DOHH2 (cell line): ENCODE measurements around the gene KLF18.
"Not testable (repeated sequence)": the region's sequence is repeated elsewhere in the genome, so short reads cannot be mapped to it uniquely, and the experiment has no call there.

Source experiments
- H3F3A ChIP-seq: fragments of 200-600 bp; sonication (generic), shearing (Covaris generic); 2 replicates; pipeline ENCODE4 v1.6.0; 2016; ENCODE audit warnings: antibody characterized with exemption, mild to moderate bottlenecking; ENCODE audit not compliant: control insufficient read depth, insufficient read depth
- H3K27ac ChIP-seq: fragments of 200-600 bp; sonication (generic); 2 replicates; pipeline ENCODE4 v1.5.1; 2014; ENCODE audit warnings: low read depth, mild to moderate bottlenecking, low read length, moderate library complexity
- H3K27me3 ChIP-seq: fragments of 200-600 bp; sonication (generic); 2 replicates; pipeline ENCODE4 v1.6.1; 2014; ENCODE audit warnings: mild to moderate bottlenecking, low read length, mixed read lengths; ENCODE audit not compliant: control insufficient read depth
- H3K36me3 ChIP-seq: fragments of 200-600 bp; sonication (generic); 2 replicates; pipeline ENCODE4 v1.6.1; 2014; ENCODE audit warnings: mild to moderate bottlenecking, low read length, moderate library complexity, mixed read lengths; ENCODE audit not compliant: control insufficient read depth
- H3K4me1 ChIP-seq: fragments of 200-600 bp; sonication (generic); 2 replicates; pipeline ENCODE4 v1.6.1; 2014; ENCODE audit warnings: mild to moderate bottlenecking, low read length, mixed read lengths; ENCODE audit not compliant: control insufficient read depth
- H3K4me2 ChIP-seq: fragments of 200-600 bp; sonication (generic); 2 replicates; pipeline ENCODE4 v1.6.0; 2014; ENCODE audit warnings: mild to moderate bottlenecking, low read length, moderate library complexity
- H3K4me3 ChIP-seq: fragments of 200-600 bp; sonication (generic); 2 replicates; pipeline ENCODE4 v1.5.1; 2014; ENCODE audit warnings: mild to moderate bottlenecking, low read length, mixed read lengths
- H3K79me2 ChIP-seq: fragments of 200-600 bp; sonication (generic); 2 replicates; pipeline ENCODE4 v1.6.1; 2014; ENCODE audit warnings: mild to moderate bottlenecking, low read length, mixed read lengths; ENCODE audit not compliant: control insufficient read depth
- H3K9me2 ChIP-seq: fragments of 200-600 bp; sonication (generic); replicated peaks from 2 replicates; pipeline ENCODE4 v1.6.1; 2014; ENCODE audit warnings: mild to moderate bottlenecking, low read length, mixed read lengths; ENCODE audit not compliant: control insufficient read depth
- H3K9me3 ChIP-seq: fragments of 200-600 bp; sonication (generic); 2 replicates; pipeline ENCODE4 v1.6.1; 2014; ENCODE audit warnings: antibody characterized with exemption, low read length, mixed read lengths; ENCODE audit not compliant: control insufficient read depth, insufficient read depth
- H4K20me1 ChIP-seq: fragments of 200-600 bp; sonication (generic); 2 replicates; pipeline ENCODE4 v1.6.0; 2014; ENCODE audit warnings: low read depth, mild to moderate bottlenecking, antibody characterized with exemption, low read length, moderate library complexity; ENCODE audit not compliant: control insufficient read depth, insufficient read depth
- EZH2phosphoT487 ChIP-seq: fragments of 200-600 bp; sonication (generic); IDR thresholded peaks from 2 replicates; pipeline ENCODE4 v1.6.1; 2017; ENCODE audit warnings: borderline replicate concordance, mild to moderate bottlenecking, antibody characterized with exemption, low read length, moderate library complexity, mixed read lengths
- TF ChIP-seq, protein P1 (sequence below): fragments of 200-600 bp; sonication (generic); IDR thresholded peaks from one replicate; pipeline ENCODE4 v1.5.1; 2014; ENCODE audit warnings: antibody characterized with exemption, mild to moderate bottlenecking, low read depth, low read length; ENCODE audit not compliant: poor library complexity, severe bottlenecking

The KLF18 gene

DNA sequence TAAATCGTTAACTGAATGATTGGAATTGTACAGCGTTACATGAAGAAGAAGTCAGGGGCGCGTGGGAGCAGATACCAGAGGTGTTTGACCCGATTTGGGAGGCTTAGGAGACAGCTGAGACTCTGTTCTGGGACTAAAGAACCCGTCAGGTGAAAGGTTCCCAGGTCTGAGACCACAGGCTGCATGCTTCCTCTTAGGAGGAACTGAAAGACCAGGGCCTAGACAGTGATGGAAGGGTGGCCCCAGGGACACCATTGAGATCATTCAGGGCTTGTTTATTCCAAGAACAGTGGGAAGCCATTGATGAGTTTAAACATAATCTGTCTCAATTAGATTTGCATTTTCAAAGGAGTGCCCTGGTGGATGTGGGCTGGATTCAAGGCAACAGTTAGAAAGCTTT lies 21.9 kb downstream of the KLF18 start:
- Histone ChIP-seq H3K9me3 (no peaks in the 10 kb centered on the region), H3K79me2 (no peaks in the 10 kb centered on the region), H3K4me1 (no peaks in the 10 kb centered on the region), H3K4me2 (no peak overlapping the region), H3K27ac (no peak overlapping the region), H3K27me3 (no peaks in the 10 kb centered on the region; the same call in none of the 2 replicates), H4K20me1 (no peaks in the 10 kb centered on the region), H3K9me2 (no peaks in the 10 kb centered on the region), H3F3A (no peaks in the 10 kb centered on the region), H3K36me3 (no peaks in the 10 kb centered on the region), H3K4me3 (no peak overlapping the region)
- TF ChIP-seq EZH2phosphoT487: no peak
- TF ChIP-seq, protein P1, sequence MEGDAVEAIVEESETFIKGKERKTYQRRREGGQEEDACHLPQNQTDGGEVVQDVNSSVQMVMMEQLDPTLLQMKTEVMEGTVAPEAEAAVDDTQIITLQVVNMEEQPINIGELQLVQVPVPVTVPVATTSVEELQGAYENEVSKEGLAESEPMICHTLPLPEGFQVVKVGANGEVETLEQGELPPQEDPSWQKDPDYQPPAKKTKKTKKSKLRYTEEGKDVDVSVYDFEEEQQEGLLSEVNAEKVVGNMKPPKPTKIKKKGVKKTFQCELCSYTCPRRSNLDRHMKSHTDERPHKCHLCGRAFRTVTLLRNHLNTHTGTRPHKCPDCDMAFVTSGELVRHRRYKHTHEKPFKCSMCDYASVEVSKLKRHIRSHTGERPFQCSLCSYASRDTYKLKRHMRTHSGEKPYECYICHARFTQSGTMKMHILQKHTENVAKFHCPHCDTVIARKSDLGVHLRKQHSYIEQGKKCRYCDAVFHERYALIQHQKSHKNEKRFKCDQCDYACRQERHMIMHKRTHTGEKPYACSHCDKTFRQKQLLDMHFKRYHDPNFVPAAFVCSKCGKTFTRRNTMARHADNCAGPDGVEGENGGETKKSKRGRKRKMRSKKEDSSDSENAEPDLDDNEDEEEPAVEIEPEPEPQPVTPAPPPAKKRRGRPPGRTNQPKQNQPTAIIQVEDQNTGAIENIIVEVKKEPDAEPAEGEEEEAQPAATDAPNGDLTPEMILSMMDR: no peak

DNA sequence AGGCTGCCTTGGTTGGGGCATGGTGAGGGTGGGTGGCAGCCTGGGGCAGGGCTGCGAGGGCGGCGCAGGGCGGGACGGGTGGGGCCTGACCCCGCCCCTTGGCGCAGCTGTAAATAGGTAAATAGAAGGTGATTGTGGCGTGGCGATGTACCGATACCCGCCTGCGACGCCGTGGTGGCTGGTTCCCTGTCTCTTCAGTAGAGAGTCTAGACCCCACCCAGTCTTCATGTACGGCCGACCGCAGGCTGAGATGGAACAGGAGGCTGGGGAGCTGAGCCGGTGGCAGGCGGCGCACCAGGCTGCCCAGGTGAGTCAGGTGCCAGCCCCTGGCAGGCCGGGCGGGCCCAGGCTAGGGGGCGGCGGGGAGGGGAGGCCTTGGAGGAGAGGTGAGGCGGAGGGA lies 22.7 kb downstream of the KLF18 start, which contains the start of gene KLF17:
Gene KLF17 (plus strand): TSS at position 140 of the 400 bp plus-strand sequence. CDS start 87 bp downstream, at position 227.
- Histone ChIP-seq H3K27ac (no peak within 1 kb of the TSS), H3K27me3 (peaks cover 4% of the 10 kb centered on the region), H3K36me3 (no peaks in the 10 kb centered on the region), H3K4me3 (no peak within 1 kb of the TSS), H3K4me1 (no peaks in the 10 kb centered on the region), H3K79me2 (no peaks in the 10 kb centered on the region), H3K9me3 (no peaks in the 10 kb centered on the region), H3K4me2 (no peak within 1 kb of the TSS), H3K9me2 (no peaks in the 10 kb centered on the region), H3F3A (no peaks in the 10 kb centered on the region), H4K20me1 (no peaks in the 10 kb centered on the region)
- TF ChIP-seq EZH2phosphoT487: no peak
- TF ChIP-seq, protein P1: no peak

DNA sequence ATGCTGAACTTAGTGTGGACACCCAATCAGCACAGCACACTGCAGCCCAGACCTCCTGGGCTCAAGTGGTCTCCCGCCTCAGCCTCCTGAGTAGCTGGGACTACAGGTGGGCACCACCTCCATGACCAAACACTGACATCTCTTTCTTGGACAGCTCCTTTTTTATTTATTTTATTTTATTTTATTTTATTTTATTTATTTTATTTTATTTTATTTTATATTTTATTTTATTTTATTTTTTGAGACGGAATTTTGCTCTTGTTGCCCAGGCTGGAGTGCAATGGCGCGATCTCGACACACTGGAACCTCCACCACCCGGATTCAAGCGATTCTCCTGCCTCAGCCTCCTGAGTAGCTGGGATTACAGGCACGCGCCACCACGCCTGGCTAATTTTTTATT lies 24.2 kb downstream of the KLF18 start:
- H3F3A ChIP-seq, H3K36me3 ChIP-seq, H3K27me3 ChIP-seq, H3K4me2 ChIP-seq, H3K9me2 ChIP-seq, H3K79me2 ChIP-seq, H3K4me1 ChIP-seq, H3K4me3 ChIP-seq, H3K27ac ChIP-seq, H3K9me3 ChIP-seq, H4K20me1 ChIP-seq: not testable (repeated sequence)

DNA sequence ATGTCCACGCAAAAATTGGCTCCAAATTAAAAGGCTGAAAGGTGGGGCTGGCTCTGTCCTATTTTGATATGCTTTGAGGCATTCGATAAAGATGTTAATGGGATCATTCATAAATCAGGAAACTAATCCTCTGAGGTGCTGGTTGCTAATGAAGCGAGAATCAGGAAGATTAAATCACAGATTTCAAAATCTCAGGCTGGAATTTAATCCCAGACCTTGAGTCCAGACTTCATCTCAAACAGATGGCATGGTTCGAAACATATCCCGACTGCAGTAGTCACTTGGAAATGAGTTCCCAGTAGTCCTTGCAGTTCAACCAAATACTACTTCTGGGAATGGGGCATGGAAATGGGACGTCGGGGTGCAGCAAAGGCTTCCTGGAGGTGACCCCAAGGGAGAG lies 27.3 kb downstream of the KLF18 start:
- no peak for TF ChIP-seq EZH2phosphoT487
- TF ChIP-seq, protein P1: no peak
- Histone ChIP-seq H3K9me3 (no peaks in the 10 kb centered on the region), H3K27me3 (peaks cover 9% of the 10 kb centered on the region), H3K27ac (no peak overlapping the region), H4K20me1 (no peaks in the 10 kb centered on the region), H3K4me1 (no peaks in the 10 kb centered on the region), H3K9me2 (no peaks in the 10 kb centered on the region), H3K36me3 (no peaks in the 10 kb centered on the region), H3F3A (no peaks in the 10 kb centered on the region), H3K4me2 (no peak overlapping the region), H3K79me2 (no peaks in the 10 kb centered on the region), H3K4me3 (no peak overlapping the region)
